Stomach (tissue), 9 donors: ENCODE results near the gene RPL26. TPM values are rescaled to one million over a fixed set of nuclear protein-coding genes. Genes with fewer than 3 reads are reported as not detected.
"Not testable (repeated sequence)": the region's sequence is repeated elsewhere in the genome, so short reads cannot be mapped to it uniquely, and the experiment has no call there.

Experiments
- DNase-seq, 2 donors: peaks; one replicate each; pipeline versions ENCODE4 v3.0.0 to v3.0.0-alpha.2; 2013 to 2019
- H3K27ac ChIP-seq, 5 donors: fragments of 200-600 bp in 4 of 5; sonication (generic) in 4 of 5; one replicate each; pipeline ENCODE4 v1.5.1; 2013 to 2019; ENCODE audit warnings: mild to moderate bottlenecking in 1 of 5, moderate library complexity in 1 of 5
- H3K27me3 ChIP-seq, 3 donors: fragments of 200-600 bp; sonication (generic); one replicate each; pipeline ENCODE4 v1.5.1; 2017 to 2019; ENCODE audit warnings: mixed run types in 1 of 3
- H3K36me3 ChIP-seq, 4 donors: fragments of 200-600 bp; sonication (generic); 1 replicate in 3 of 4; 2 replicates in 1 of 4; pipeline ENCODE4 v1.5.1; 2016 to 2019
- H3K4me1 ChIP-seq, 4 donors: fragments of 200-600 bp; sonication (generic); one replicate each; pipeline ENCODE4 v1.5.1; 2016 to 2019
- H3K4me3 ChIP-seq, 4 donors: fragments of 200-600 bp; sonication (generic) in 3 of 4; one replicate each; pipeline ENCODE4 v1.5.1; 2016 to 2019; ENCODE audit warnings: mild to moderate bottlenecking in 1 of 4
- H3K9me3 ChIP-seq, 4 donors: fragments of 200-600 bp; sonication (generic); one replicate each; pipeline ENCODE4 v1.5.1; 2016 to 2019
- EP300 ChIP-seq: sonication (generic); formaldehyde crosslinking; IDR thresholded peaks from one replicate; pipeline ENCODE4 v1.6.1; 2017; ENCODE audit warnings: antibody characterized with exemption
- POLR2A ChIP-seq, 4 donors: fragments of 450-650 bp; IDR thresholded peaks; one replicate each; pipeline ENCODE4 v1.6.1; 2016; ENCODE audit warnings: antibody characterized with exemption in 4 of 4, control low read depth in 2 of 4, mild to moderate bottlenecking in 1 of 4, moderate library complexity in 1 of 4
- POLR2AphosphoS5 ChIP-seq, 3 donors: sonication (generic); formaldehyde crosslinking; IDR thresholded peaks; one replicate each; pipeline ENCODE4 v1.6.1; 2016; ENCODE audit warnings: antibody characterized with exemption in 3 of 3
- WGBS, 5 donors: extraction: QIAGEN DNeasy Blood & Tissue Kit in 3 of 5; methylation state at CpG; one replicate each; pipeline versions ENCODE4 v1.1.5 to v1.1.7; 2013 to 2018; 5-methylcytosine and 5-hydroxymethylcytosine counted together
- intact Hi-C: fragments of 100-400 bp; cut with DNase I; formaldehyde crosslinking; loops from one replicate; pipeline ENCODE4 v1.15.1; 2023; ENCODE audit warnings: low total_unique reads
- polyA plus RNA-seq, 3 donors: library from polyadenylated mRNA; stranded (reverse); fragments of 200-250 nt; gene quantifications; one replicate each; pipeline ENCODE4 v1.2.3, GENCODE V29; 2013
- total RNA-seq, 5 donors: library from RNA; depleted of rRNA; stranded (reverse); fragments of >200 nt; gene quantifications; one replicate each; pipeline versions ENCODE4 v1.1.0 to v1.2.3, GENCODE V29; 2014 to 2016
- TF ChIP-seq, protein P1 (sequence below), 7 experiments: fragments of 450-650 bp in 4 of 7; fragments of 200-600 bp in 3 of 7; sonication (generic) in 3 of 7; IDR thresholded peaks; one replicate each; pipeline ENCODE4 v1.5.1; 2016 to 2019; ENCODE audit warnings: antibody characterized with exemption in 7 of 7, control low read depth in 2 of 7, mild to moderate bottlenecking in 1 of 7
- donor health status: healthy with polysubstance abuse.
- donor health status: Bipolar disorder and iron deficiency.
- donor health status: healthy.

Gene RPL26
- total and polyA plus RNA-seq, 8 donors: 506 to 5,414 (median 3,474) TPM

DNA sequence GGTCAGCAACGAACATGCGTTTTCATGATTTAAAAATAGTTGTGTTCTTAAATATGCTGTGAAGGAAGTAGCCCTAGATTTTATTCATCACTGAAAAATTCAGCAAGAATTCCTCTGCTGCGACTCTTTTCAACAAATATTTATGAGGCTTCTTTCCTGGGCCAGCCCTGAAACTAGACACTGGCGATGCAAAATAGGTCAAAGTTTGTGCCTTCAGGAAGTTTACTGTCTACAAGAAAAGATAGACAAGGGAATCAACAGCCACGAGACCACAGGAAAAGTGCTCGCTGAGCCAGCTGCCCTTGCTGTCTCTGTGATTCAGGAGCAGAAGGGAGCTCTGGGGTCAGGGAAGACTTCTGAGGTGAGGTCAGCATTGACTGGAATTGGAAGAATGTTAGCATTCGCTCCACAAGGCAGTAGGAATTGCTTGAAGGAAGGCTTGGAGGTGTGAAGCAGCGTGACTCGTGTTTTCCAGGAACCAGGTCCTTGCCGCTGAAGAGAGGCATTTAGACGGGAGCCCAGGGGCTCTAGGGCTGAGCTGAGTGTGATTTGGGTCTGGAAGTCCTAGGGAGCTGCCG, 1.9 kb upstream of the RPL26 start:
- no peak for DNase-seq
- intact Hi-C loops: no loop called here
- Histone ChIP-seq H3K36me3 (peaks cover 20 to 22% (median 21%) of the 10 kb centered on the region in 4 donors), H3K4me3 (no peak overlapping the region), H3K27ac (peak overlapping the region in 2 of 5 donors; percentile 11 to 95), H3K4me1 (peaks cover 23 to 42% (median 35%) of the 10 kb centered on the region in 4 donors), H3K9me3 (no peaks in the 10 kb centered on the region), H3K27me3 (no peaks in the 10 kb centered on the region)
- TF ChIP-seq, protein P1, sequence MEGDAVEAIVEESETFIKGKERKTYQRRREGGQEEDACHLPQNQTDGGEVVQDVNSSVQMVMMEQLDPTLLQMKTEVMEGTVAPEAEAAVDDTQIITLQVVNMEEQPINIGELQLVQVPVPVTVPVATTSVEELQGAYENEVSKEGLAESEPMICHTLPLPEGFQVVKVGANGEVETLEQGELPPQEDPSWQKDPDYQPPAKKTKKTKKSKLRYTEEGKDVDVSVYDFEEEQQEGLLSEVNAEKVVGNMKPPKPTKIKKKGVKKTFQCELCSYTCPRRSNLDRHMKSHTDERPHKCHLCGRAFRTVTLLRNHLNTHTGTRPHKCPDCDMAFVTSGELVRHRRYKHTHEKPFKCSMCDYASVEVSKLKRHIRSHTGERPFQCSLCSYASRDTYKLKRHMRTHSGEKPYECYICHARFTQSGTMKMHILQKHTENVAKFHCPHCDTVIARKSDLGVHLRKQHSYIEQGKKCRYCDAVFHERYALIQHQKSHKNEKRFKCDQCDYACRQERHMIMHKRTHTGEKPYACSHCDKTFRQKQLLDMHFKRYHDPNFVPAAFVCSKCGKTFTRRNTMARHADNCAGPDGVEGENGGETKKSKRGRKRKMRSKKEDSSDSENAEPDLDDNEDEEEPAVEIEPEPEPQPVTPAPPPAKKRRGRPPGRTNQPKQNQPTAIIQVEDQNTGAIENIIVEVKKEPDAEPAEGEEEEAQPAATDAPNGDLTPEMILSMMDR (IDR thresholded peaks at IDR 0.05): no peak
- TF ChIP-seq EP300 (no peak), POLR2AphosphoS5 (IDR thresholded peaks at IDR 0.05) (no peak), POLR2A (IDR thresholded peaks at IDR 0.05) (no peak)
- WGBS, 5 donors: 70 to 82% (median 78%) methylated on average over 12 of the region's 12 CpGs

DNA sequence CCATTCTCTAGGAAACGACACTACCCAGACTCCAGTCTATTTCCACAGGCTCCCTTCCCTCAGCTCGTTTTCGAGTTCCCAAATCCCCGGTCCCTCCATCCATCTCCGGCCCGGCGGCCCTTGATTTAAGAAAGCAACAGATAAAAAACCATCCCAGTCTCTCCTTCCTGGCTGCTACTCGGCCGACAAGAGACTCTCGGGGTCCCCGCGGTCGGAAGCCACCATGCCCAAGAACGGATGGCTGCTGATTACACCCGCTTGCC, 182 bp downstream of the RPL26 start:
- Histone ChIP-seq H3K27ac (peak overlapping the region; percentile 52 to 95 (median 92)), H3K4me1 (peaks cover 23 to 61% (median 45%) of the 10 kb centered on the region in 4 donors), H3K36me3 (peaks cover 36 to 42% (median 41%) of the 10 kb centered on the region in 4 donors), H3K4me3 (peak overlapping the region; percentile 74 to 85 (median 82)), H3K27me3 (no peaks in the 10 kb centered on the region), H3K9me3 (no peaks in the 10 kb centered on the region)
- 1 to 2% (median 2%) methylated on average over 15 of the region's 15 CpGs for WGBS, 5 donors
- intact Hi-C loops: no loop called here
- TF ChIP-seq POLR2A (IDR thresholded peaks at IDR 0.05): no peak
- TF ChIP-seq, protein P1 (IDR thresholded peaks at IDR 0.05): no peak
- no peak for TF ChIP-seq EP300
- TF ChIP-seq POLR2AphosphoS5 (IDR thresholded peaks at IDR 0.05): no peak
- no peak for DNase-seq

DNA sequence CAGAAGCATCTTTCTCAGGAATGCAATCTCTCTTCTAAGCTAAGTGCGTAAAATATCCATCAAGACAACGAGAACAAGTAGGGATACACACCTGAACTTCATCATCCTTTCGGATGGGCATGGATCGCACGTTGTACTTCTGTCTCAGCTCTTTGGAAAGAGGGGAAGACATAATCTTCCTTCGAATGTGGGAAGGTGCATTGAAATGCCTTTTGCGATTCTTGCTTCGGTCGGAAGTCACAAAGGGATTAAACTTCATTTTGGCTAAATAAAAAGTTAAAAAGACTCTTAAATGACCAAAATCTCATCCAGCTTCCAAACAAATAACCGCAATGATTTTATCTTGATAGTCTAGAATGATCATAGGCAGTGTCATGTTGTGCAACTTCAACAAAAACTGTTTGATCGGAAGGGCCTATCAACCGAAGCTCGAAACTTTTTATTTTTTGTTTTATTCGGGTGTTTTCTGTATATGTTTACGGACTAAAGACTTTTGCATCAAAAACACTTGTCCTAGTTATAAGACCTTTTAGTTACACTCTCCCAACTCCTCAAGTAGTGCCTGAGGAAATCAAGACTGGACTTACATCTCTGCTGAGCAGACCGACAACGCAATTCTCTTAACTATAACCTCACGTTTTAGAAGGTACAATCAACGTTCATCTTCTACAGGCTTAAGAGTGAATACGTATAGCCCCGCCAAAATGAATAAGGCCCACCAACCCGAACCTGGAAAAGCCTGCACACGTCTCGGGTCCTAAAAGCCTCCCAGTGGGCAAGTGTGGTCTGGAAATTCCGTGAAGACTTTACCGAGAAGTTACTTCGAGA, 727 bp downstream of the RPL26 start:
- peaks cover 23 to 66% (median 46%) of the 10 kb centered on the region in 4 donors for H3K4me1 ChIP-seq
- WGBS, 5 donors: 8 to 13% (median 10%) methylated on average over 27 of the region's 27 CpGs
- no peaks in the 10 kb centered on the region for H3K27me3 ChIP-seq
- peak overlapping the region; percentile 52 to 95 (median 92) for H3K27ac ChIP-seq
- no peaks in the 10 kb centered on the region for H3K9me3 ChIP-seq
- TF ChIP-seq, protein P1 (IDR thresholded peaks at IDR 0.05): no peak
- TF ChIP-seq EP300 (no peak), POLR2A (IDR thresholded peaks at IDR 0.05) (no peak), POLR2AphosphoS5 (IDR thresholded peaks at IDR 0.05) (no peak)
- peak overlapping the region; percentile 74 to 85 (median 82) for H3K4me3 ChIP-seq
- no peak for DNase-seq
- peaks cover 42 to 48% (median 47%) of the 10 kb centered on the region in 4 donors for H3K36me3 ChIP-seq
- intact Hi-C loops: no loop called here

DNA sequence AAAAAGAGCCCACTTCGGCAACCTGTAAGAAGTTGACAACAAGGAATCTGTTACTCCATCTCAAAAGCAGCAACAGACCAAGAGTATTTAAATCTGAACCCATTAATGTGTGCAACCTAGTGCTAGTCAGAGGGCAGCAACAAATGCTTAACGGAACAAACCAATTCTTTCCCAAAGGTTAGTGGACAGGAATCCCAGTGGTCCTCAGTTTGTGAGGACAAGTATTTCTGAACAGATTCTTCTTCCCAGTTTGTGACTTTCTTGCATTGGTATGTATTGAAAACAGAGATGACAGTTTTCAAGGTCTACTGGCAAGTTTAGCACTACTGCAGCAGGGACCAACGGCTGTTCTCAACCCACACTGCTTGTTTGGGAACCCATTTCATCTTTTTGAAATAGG, 2.9 kb downstream of the RPL26 start:
- intact Hi-C loops: no loop called here
- no peak overlapping the region for H3K27ac ChIP-seq
- peaks cover 46 to 54% (median 51%) of the 10 kb centered on the region in 4 donors for H3K36me3 ChIP-seq
- peaks cover 39 to 80% (median 64%) of the 10 kb centered on the region in 4 donors for H3K4me1 ChIP-seq
- no peaks in the 10 kb centered on the region for H3K27me3 ChIP-seq
- no peaks in the 10 kb centered on the region for H3K9me3 ChIP-seq
- H3K4me3 ChIP-seq: peak overlapping the region in 2 of 4 donors; percentile 79 to 84
- TF ChIP-seq, protein P1 (IDR thresholded peaks at IDR 0.05): no peak
- TF ChIP-seq EP300: no peak
- no peak for TF ChIP-seq POLR2A (IDR thresholded peaks at IDR 0.05)
- no peak for TF ChIP-seq POLR2AphosphoS5 (IDR thresholded peaks at IDR 0.05)
- DNase-seq: no peak
- 25 to 44% (median 33%) methylated on average over 3 of the region's 3 CpGs for WGBS, 5 donors

DNA sequence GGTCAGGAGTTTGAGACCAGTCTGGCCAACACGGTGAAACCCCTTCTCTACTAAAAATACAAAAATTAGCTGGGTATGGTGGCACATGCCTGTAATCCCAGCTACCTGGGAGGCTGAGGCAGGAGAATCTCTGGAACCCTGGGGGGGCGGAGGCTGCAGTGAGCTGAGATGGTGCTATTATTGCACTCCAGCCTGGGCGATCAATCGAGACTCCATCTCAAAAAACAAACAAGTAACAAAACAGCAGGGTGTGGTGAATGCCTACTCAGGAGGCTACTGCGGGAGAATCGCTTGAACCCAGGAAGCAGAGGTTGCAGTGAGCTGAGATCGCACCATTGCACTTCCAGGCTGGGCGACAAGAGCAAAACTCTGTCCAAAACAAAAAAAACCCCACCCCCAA, 4.9 kb downstream of the RPL26 start:
- 65 to 79% (median 74%) methylated on average over 8 of the region's 8 CpGs for WGBS, 5 donors
- intact Hi-C loops, H3K9me3 ChIP-seq, H3K27me3 ChIP-seq, H3K4me3 ChIP-seq, DNase-seq: not testable (repeated sequence)
- peak overlapping the region in 1 of 5 donors; percentile 89 for H3K27ac ChIP-seq
- H3K4me1 ChIP-seq: peaks cover 40 to 72% (median 58%) of the 10 kb centered on the region in 4 donors
- peaks cover 46 to 54% (median 51%) of the 10 kb centered on the region in 4 donors for H3K36me3 ChIP-seq
